GM12878 (cell line): ENCODE results near the gene B3GAT1.

Source experiments
- CHD4 ChIP-seq: fragments of 200-600 bp; sonication (generic); IDR thresholded peaks from 2 replicates; pipeline ENCODE4 v1.6.1; 2016; ENCODE audit warnings: mild to moderate bottlenecking
- EGR1 ChIP-seq, 2 experiments: IDR thresholded peaks; 1 replicate in 1 of 2; 2 replicates in 1 of 2; pipeline ENCODE4 v1.6.1; 2011 to 2012; ENCODE audit warnings: low read depth in 2 of 2, low read length in 2 of 2, borderline replicate concordance in 1 of 2, mild to moderate bottlenecking in 1 of 2, moderate library complexity in 1 of 2
- POLR2A ChIP-seq: IDR thresholded peaks from 2 replicates; pipeline ENCODE4 v1.6.1; 2011; ENCODE audit warnings: low read depth, mild to moderate bottlenecking, low read length
- SMARCA5 ChIP-seq: fragments of 450-650 bp; IDR thresholded peaks from 2 replicates; pipeline ENCODE4 v1.6.1; 2017; ENCODE audit warnings: mild to moderate bottlenecking
- ZNF384 ChIP-seq: IDR thresholded peaks from 2 replicates; pipeline ENCODE4 v1.6.1; 2012; ENCODE audit warnings: low read depth, mild to moderate bottlenecking, low read length, improper control_type of control experiment, borderline replicate concordance
- TF ChIP-seq, protein P1 (sequence below): fragments of 450-650 bp; IDR thresholded peaks from 2 replicates; pipeline ENCODE4 v1.6.1; 2016; ENCODE audit warnings: mild to moderate bottlenecking, moderate library complexity, borderline replicate concordance

DNA sequence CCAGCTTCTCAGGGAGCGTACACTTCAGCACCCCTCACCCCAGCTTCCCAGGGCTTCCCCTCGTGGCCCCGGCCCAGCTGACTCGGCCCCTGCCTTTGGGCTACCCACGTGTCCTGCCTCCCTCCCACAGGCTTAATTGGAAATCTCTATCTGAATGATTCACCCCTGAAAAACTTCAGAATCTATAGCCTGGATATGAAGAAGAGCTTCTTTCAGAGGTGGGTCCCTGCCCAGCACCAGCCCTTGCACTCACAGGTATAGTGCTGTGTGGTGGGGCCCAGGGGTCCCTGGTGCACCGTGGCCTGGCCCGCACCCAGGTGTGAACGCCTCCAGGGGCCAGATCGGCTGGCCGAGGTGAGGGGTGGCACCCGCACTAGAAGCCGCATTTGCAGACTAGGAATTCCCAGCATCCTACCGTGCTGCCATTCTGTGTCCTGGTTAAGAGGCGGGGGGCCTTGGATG is 38.4 kb downstream of the B3GAT1 start:
- TF ChIP-seq CHD4 (no peak), SMARCA5 (no peak), POLR2A (no peak), EGR1 (IDR thresholded peaks at IDR 0.05; ENCODE audit: borderline replicate concordance in 1 of 2, low read depth in 2 of 2, low read length in 2 of 2) (no peak), ZNF384 (no peak)
- TF ChIP-seq, protein P1, sequence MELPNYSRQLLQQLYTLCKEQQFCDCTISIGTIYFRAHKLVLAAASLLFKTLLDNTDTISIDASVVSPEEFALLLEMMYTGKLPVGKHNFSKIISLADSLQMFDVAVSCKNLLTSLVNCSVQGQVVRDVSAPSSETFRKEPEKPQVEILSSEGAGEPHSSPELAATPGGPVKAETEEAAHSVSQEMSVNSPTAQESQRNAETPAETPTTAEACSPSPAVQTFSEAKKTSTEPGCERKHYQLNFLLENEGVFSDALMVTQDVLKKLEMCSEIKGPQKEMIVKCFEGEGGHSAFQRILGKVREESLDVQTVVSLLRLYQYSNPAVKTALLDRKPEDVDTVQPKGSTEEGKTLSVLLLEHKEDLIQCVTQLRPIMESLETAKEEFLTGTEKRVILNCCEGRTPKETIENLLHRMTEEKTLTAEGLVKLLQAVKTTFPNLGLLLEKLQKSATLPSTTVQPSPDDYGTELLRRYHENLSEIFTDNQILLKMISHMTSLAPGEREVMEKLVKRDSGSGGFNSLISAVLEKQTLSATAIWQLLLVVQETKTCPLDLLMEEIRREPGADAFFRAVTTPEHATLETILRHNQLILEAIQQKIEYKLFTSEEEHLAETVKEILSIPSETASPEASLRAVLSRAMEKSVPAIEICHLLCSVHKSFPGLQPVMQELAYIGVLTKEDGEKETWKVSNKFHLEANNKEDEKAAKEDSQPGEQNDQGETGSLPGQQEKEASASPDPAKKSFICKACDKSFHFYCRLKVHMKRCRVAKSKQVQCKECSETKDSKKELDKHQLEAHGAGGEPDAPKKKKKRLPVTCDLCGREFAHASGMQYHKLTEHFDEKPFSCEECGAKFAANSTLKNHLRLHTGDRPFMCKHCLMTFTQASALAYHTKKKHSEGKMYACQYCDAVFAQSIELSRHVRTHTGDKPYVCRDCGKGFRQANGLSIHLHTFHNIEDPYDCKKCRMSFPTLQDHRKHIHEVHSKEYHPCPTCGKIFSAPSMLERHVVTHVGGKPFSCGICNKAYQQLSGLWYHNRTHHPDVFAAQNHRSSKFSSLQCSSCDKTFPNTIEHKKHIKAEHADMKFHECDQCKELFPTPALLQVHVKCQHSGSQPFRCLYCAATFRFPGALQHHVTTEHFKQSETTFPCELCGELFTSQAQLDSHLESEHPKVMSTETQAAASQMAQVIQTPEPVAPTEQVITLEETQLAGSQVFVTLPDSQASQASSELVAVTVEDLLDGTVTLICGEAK = no peak
